ENCODE measurements around the gene PRDM16. TPM values are rescaled to one million over a fixed set of nuclear protein-coding genes. Genes with fewer than 3 reads are reported as not detected.

Gene PRDM16
- total RNA-seq, 1 experiment from 2014 or later, result 22.3 TPM

DNA sequence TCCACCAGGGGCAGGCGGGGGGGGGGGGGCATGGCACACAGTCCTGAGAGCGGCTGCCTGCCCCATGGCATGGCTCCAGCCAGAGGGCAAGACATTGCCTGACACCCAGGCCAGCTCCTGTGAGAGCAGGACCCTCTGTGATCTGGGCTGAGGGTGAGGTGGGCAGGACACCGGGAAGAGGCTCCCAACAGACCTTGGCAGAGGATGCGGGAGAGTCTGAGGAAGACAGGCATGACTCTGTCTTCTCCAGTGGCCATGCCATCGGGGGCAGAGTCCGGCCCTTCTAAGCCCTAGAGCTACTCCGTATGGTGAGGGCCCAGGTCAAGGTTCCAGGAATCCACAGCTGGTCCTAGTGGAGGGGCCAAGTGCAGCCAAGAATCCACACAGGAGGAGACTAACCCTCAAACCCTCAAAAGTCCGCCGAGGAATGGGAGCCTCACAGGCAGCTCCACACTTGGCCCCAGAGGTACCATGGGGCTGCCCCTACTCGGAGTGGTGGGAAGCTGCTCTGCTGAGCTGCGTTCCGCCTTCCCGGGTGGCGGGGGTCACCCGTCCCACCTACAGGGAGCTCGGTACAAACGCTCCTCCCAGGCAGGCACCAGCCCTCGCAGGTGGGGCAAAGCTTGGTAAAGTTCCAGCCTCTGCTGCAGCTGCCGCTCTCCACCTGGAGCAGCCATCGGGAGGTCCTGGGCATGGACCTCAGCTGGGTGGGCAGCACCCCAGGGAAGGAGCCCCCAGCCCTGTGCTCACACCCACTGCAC, 41.2 kb upstream of the PRDM16 start:
- TF ChIP-seq, protein P1, sequence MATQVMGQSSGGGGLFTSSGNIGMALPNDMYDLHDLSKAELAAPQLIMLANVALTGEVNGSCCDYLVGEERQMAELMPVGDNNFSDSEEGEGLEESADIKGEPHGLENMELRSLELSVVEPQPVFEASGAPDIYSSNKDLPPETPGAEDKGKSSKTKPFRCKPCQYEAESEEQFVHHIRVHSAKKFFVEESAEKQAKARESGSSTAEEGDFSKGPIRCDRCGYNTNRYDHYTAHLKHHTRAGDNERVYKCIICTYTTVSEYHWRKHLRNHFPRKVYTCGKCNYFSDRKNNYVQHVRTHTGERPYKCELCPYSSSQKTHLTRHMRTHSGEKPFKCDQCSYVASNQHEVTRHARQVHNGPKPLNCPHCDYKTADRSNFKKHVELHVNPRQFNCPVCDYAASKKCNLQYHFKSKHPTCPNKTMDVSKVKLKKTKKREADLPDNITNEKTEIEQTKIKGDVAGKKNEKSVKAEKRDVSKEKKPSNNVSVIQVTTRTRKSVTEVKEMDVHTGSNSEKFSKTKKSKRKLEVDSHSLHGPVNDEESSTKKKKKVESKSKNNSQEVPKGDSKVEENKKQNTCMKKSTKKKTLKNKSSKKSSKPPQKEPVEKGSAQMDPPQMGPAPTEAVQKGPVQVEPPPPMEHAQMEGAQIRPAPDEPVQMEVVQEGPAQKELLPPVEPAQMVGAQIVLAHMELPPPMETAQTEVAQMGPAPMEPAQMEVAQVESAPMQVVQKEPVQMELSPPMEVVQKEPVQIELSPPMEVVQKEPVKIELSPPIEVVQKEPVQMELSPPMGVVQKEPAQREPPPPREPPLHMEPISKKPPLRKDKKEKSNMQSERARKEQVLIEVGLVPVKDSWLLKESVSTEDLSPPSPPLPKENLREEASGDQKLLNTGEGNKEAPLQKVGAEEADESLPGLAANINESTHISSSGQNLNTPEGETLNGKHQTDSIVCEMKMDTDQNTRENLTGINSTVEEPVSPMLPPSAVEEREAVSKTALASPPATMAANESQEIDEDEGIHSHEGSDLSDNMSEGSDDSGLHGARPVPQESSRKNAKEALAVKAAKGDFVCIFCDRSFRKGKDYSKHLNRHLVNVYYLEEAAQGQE (IDR thresholded peaks at IDR 0.05; ENCODE audit: insufficient read depth in 1 of 2, low read depth in 2 of 2, low read length in 1 of 2), result no peak
- no peak for TF ChIP-seq TCF7L2 (IDR thresholded peaks at IDR 0.05; ENCODE audit: low read depth, low read length)
- TF ChIP-seq, protein P2, sequence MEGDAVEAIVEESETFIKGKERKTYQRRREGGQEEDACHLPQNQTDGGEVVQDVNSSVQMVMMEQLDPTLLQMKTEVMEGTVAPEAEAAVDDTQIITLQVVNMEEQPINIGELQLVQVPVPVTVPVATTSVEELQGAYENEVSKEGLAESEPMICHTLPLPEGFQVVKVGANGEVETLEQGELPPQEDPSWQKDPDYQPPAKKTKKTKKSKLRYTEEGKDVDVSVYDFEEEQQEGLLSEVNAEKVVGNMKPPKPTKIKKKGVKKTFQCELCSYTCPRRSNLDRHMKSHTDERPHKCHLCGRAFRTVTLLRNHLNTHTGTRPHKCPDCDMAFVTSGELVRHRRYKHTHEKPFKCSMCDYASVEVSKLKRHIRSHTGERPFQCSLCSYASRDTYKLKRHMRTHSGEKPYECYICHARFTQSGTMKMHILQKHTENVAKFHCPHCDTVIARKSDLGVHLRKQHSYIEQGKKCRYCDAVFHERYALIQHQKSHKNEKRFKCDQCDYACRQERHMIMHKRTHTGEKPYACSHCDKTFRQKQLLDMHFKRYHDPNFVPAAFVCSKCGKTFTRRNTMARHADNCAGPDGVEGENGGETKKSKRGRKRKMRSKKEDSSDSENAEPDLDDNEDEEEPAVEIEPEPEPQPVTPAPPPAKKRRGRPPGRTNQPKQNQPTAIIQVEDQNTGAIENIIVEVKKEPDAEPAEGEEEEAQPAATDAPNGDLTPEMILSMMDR (IDR thresholded peaks at IDR 0.05), result no peak
- BruUV-seq (replicated peaks), result no TSS peak
- intact Hi-C loops (cut with micrococcal nuclease; ENCODE audit: unreplicated experiment) (no loop called here), in situ Hi-C loops (cut with HindIII; ENCODE audit: low pct_unique_long_range_greater_than_20kb, low sequenced_read_pairs) (no loop called here)
- no peak overlapping the region for H3K27ac ChIP-seq (ENCODE audit: low read length)
- DNase-seq (ENCODE audit: low read depth, low spot score), result no peak
- no peaks in the 10 kb centered on the region for H3K36me3 ChIP-seq (ENCODE audit: control insufficient read depth, insufficient read depth, low read length)
- H3K4me3 ChIP-seq (ENCODE audit: low read depth in 2 of 2, low read length in 2 of 2), result no peak overlapping the region
- H3K4me1 ChIP-seq (ENCODE audit: control insufficient read depth, insufficient read depth, low read length), result no peaks in the 10 kb centered on the region
- no peaks in the 10 kb centered on the region for H3K9me3 ChIP-seq (ENCODE audit: control insufficient read depth, insufficient read depth, low read depth, low read length)
- no peak for ATAC-seq
- POLR2A ChIA-PET, result no interaction called here
- no peaks in the 10 kb centered on the region; the same call in 1 of the 2 replicates for H3K27me3 ChIP-seq (ENCODE audit: control insufficient read depth, insufficient read depth, low read length)
- CTCF ChIA-PET, result no interaction called here

DNA sequence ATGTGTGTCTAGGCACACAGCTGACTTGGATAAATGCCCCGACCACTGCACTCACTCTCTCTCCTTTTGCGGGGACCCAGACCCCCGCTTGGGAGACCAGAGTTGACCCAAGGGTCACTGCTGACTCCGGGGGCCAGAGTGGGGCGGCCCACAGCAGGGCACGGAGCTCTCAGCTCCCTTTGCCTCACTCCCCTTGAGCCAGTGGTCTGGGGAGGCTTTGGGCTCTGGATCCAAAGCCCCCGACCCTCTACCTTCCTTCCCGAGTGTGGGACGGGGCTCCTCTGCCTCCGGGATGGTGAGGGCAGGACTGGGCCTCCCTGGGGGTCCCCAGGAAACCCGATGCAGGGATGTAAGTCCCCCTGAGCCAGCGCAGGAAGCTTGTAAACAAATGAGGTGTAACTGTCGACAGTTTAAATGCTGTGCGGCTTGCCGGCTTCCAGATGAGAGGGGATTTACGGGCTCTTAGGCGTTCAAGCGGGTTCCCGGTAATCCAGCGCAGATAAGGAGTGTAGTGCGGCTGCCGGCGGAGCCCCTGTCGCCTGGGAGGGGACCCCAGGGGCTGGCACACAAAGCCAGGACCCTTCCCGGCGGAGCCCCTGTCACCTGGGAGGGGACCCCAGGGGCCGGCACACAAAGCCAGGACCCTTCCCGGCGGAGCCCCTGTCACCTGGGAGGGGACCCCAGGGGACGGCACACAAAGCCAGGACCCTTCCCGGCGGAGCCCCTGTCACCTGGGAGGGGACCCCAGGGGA, 40.3 kb upstream of the PRDM16 start:
- H3K4me1 ChIP-seq (ENCODE audit: control insufficient read depth, insufficient read depth, low read length), result no peaks in the 10 kb centered on the region
- CTCF ChIA-PET, result no interaction called here
- no peak overlapping the region for H3K27ac ChIP-seq (ENCODE audit: low read length)
- H3K27me3 ChIP-seq (ENCODE audit: control insufficient read depth, insufficient read depth, low read length), result no peaks in the 10 kb centered on the region; the same call in 1 of the 2 replicates
- no peak for DNase-seq (ENCODE audit: low read depth, low spot score)
- POLR2A ChIA-PET, result interaction anchor here (0.5 kb wide), 1 partner anchor 404 kb away, joined by 3 read pairs; no protein-coding TSS in a partner anchor
- intact Hi-C loops (cut with micrococcal nuclease; ENCODE audit: unreplicated experiment) (no loop called here), in situ Hi-C loops (cut with HindIII; ENCODE audit: low pct_unique_long_range_greater_than_20kb, low sequenced_read_pairs) (no loop called here)
- TF ChIP-seq TCF7L2 (IDR thresholded peaks at IDR 0.05; ENCODE audit: low read depth, low read length) (no peak), SIN3A (IDR thresholded peaks at IDR 0.05; ENCODE audit: borderline replicate concordance, insufficient read depth, low read depth, low read length) (no peak), POLR2AphosphoS5 (IDR thresholded peaks at IDR 0.05; ENCODE audit: low read depth, low read length) (no peak)
- TF ChIP-seq, protein P2 (IDR thresholded peaks at IDR 0.05), result no peak
- TF ChIP-seq, protein P1 (IDR thresholded peaks at IDR 0.05; ENCODE audit: insufficient read depth in 1 of 2, low read depth in 2 of 2, low read length in 1 of 2), result no peak
- H3K9me3 ChIP-seq (ENCODE audit: control insufficient read depth, insufficient read depth, low read depth, low read length), result no peaks in the 10 kb centered on the region
- no TSS peak for BruUV-seq (replicated peaks)
- H3K4me3 ChIP-seq (ENCODE audit: low read depth in 2 of 2, low read length in 2 of 2), result no peak overlapping the region
- no peaks in the 10 kb centered on the region for H3K36me3 ChIP-seq (ENCODE audit: control insufficient read depth, insufficient read depth, low read length)
- ATAC-seq, result no peak
